Diencephalon (tissue), 1 donor: ENCODE results near the gene PRSS35. TPM values are rescaled to one million over a fixed set of nuclear protein-coding genes. Genes with fewer than 3 reads are reported as not detected.

Experiments
- total RNA-seq: library from RNA; depleted of rRNA; stranded (reverse); fragments of >200 nt; gene quantifications from one replicate; pipeline ENCODE4 v1.2.3, GENCODE V29; 2014

PRSS35 gene
- 3.7 TPM for total RNA-seq

DNA sequence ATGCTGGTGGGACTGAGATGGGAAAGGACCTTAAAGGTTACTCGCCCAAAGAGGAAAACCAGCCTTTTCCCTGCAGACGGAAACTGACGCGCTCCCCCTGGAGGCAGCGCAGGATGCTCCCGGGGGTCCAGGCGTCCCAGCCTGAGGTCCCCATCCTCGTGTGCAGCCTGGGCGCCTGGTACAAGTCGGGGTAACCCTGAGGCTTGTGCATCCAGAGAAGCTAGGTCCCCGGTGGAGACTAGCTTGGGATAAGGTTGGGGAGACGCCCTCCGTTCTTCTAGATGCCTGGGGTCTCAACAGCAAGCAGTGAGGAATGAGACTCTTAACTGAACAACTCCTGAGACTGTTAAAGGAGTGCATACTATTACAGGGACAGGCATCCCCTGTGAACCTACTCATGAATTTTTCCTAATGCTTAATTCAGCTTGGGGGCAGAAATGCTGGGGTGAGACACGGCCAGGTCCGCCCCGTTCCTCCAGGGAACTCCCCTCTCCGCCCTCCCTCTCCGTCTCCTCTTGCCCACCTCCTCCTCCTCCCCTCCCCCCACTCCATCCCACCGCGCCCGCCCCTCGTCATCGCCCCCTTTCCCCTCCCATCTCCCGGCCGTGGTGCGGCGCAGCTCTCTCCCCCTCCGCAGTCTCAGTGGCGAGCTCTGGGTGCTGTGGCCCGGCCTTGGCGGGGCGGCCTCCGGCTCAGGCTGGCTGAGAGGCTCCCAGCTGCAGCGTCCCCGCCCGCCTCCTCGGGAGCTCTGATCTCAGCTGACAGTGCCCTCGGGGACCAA, at the start of gene PRSS35:
Gene PRSS35, plus strand, starts transcription at position 634 of the 781 bp plus-strand sequence. CDS start 10,908 bp downstream, outside the sequence.

Other genes starting within 250 kb of the PRSS35 start
- 12.9 TPM for gene ME1, start 81.5 kb upstream of the PRSS35 start, total RNA-seq
- gene SNAP91, start 196.6 kb downstream of the PRSS35 start, total RNA-seq = 179 TPM